ENCODE results near the gene PADI6. TPM values are rescaled to one million over a fixed set of nuclear protein-coding genes. Genes with fewer than 3 reads are reported as not detected.

The PADI6 gene
- total and polyA plus RNA-seq, 9 of the 15 experiments (the other 6 are each of a cell fraction or from before 2014, with no cell fraction given), result not detected

- TF ChIP-seq, protein P1, sequence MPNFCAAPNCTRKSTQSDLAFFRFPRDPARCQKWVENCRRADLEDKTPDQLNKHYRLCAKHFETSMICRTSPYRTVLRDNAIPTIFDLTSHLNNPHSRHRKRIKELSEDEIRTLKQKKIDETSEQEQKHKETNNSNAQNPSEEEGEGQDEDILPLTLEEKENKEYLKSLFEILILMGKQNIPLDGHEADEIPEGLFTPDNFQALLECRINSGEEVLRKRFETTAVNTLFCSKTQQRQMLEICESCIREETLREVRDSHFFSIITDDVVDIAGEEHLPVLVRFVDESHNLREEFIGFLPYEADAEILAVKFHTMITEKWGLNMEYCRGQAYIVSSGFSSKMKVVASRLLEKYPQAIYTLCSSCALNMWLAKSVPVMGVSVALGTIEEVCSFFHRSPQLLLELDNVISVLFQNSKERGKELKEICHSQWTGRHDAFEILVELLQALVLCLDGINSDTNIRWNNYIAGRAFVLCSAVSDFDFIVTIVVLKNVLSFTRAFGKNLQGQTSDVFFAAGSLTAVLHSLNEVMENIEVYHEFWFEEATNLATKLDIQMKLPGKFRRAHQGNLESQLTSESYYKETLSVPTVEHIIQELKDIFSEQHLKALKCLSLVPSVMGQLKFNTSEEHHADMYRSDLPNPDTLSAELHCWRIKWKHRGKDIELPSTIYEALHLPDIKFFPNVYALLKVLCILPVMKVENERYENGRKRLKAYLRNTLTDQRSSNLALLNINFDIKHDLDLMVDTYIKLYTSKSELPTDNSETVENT (CRISPR knock-in tag; IDR thresholded peaks at IDR 0.05), result no peak
- peak; percentile 72; the same call in 1 of the 2 replicates for TF ChIP-seq ZNF592 (IDR thresholded peaks at IDR 0.05)
- no peak for TF ChIP-seq POLR2AphosphoS2 (IDR thresholded peaks at IDR 0.05; ENCODE audit: low read length)
- TF ChIP-seq ZBTB2 (IDR thresholded peaks at IDR 0.05), result 0 out of 2 replicates have a peak, but pooled peaks have one; percentile 21
- TF ChIP-seq, protein P2, sequence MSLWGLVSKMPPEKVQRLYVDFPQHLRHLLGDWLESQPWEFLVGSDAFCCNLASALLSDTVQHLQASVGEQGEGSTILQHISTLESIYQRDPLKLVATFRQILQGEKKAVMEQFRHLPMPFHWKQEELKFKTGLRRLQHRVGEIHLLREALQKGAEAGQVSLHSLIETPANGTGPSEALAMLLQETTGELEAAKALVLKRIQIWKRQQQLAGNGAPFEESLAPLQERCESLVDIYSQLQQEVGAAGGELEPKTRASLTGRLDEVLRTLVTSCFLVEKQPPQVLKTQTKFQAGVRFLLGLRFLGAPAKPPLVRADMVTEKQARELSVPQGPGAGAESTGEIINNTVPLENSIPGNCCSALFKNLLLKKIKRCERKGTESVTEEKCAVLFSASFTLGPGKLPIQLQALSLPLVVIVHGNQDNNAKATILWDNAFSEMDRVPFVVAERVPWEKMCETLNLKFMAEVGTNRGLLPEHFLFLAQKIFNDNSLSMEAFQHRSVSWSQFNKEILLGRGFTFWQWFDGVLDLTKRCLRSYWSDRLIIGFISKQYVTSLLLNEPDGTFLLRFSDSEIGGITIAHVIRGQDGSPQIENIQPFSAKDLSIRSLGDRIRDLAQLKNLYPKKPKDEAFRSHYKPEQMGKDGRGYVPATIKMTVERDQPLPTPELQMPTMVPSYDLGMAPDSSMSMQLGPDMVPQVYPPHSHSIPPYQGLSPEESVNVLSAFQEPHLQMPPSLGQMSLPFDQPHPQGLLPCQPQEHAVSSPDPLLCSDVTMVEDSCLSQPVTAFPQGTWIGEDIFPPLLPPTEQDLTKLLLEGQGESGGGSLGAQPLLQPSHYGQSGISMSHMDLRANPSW (CRISPR knock-in tag; IDR thresholded peaks at IDR 0.05), result no peak
- peak; percentile 65 for TF ChIP-seq GABPA (tag; conservative IDR thresholded peaks at IDR 0.05; ENCODE audit: low read depth)
- TF ChIP-seq ZNF507 (tag; conservative IDR thresholded peaks at IDR 0.05), result no peak
- peak; percentile 55; the same call in 1 of the 2 replicates for TF ChIP-seq JUN (IDR thresholded peaks at IDR 0.05; ENCODE audit: borderline replicate concordance, low read depth, low read length)
- TF ChIP-seq JUN (CRISPR knock-in tag; IDR thresholded peaks at IDR 0.05; ENCODE audit: borderline replicate concordance), result 0 out of 2 replicates have a peak, but pooled peaks have one; percentile 46
Observed at GRCh38 chr1:17347769-17348592, 24.0 kb upstream of the PADI6 start (continued).
